Middle frontal gyrus (tissue), 1 donor: ENCODE measurements around the gene PMIS2.

ENCODE experiments used
- DNase-seq: peaks from one replicate; pipeline ENCODE4 v3.0.0-alpha.2; 2015; ENCODE audit warnings: low spot score; ENCODE audit errors: extremely low spot score

PMIS2 gene

DNA sequence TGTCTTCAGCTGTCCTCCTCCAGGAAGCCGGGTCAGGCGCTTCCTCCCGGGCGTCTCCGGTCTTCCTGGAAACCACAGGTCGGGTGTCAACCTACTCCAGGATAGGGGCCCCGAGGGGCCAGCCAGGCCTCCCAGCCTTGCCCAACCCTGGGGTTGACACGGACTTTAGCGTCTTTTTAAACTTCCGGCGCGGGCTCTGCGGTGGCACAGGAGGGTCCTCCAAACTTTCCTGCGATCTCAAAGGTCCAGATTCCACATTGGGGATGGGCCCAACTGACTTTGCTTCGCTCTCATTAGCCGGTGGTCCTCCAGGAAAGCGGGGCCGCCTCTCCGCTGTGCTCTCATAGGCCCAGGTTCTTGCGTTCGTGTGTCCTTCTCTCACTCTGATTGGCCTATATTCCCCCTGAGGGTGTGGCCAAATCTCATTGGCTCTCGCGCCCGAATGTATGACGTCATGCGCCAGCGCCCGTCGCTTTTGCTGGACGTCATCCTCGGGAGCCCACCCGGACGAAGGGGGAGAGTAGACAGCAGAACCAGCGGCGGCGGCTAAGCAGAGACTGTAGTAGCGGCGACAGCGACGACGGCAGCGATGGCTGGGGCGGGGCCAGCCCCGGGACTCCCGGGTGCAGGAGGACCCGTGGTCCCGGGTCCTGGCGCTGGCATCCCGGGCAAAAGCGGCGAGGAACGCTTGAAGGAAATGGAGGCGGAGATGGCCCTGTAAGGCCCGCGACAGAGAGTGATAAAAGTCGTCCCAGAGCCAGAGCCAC is 42.8 kb downstream of the PMIS2 start, which contains the start of gene RBM42:
Gene RBM42 (plus strand): TSS at position 472 of the 767 bp plus-strand sequence. CDS start 118 bp downstream, at position 590.
- peak; percentile 96 for DNase-seq

DNA sequence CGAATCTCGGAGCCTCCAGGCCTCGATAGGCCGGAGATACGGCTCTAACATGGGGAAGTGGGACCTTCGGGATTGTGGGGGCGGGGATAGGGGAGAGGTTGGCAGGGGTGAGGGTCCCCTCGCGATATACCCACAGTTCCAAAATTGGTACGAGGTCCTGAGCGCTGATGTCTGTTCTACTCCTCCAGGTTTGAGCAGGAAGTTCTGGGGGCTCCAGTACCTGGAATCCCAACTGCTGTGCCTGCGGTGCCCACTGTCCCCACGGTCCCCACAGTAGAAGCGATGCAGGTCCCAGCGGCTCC is 43.3 kb downstream of the PMIS2 start:
- no peak for DNase-seq

DNA sequence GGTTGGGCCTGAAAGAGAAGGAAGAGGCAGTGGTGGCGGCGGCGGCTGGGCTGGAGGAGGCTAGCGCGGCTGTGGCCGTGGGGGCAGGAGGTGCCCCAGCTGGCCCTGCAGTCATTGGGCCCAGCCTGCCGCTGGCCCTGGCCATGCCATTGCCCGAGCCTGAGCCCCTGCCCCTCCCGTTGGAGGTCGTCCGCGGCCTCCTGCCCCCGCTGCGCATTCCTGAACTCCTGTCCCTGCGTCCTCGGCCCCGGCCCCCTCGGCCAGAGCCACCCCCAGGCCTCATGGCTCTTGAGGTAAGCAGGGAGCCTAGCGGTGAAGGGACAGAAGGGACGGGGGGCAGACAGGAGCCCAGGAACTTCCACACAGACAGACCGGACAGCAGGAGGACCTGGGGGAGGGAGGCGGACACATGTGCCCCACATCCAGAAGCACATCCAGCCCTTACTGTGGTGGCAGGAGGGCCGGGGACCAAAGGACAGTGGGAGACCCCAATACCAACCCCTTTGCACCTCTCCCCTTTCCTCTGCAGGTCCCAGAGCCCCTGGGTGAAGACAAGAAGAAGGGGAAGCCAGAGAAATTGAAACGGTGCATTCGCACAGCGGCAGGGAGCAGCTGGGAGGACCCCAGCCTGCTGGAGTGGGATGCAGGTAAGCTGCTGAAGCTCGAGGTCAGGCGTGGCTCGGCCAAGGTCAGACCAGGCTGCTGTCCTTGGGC is 47.9 kb downstream of the PMIS2 start:
- no peak for DNase-seq

DNA sequence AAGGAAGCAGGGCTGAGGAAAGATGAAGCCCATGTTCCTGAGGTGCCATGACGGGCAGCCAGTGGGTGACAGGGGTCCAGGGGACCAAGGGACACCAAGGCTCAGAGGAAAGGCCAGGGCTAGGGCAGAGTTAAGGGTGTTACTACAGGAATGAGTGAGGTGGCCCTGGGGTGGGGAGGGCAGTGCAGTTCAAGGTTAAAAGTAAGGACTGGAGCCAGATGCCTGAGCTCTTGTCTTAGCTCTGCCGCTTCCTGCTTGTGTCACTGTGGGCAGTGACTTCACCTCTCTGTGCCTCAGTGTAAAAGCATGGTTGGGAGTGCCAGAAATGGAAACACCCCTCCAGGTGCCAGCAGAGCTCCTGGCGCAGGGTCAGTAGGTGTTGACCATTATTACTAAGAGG is 50.7 kb downstream of the PMIS2 start:
- no peak for DNase-seq
